Left ventricle myocardium inferior (tissue), 1 donor: ENCODE data around the gene DTNB. TPM values are rescaled to one million over a fixed set of nuclear protein-coding genes. Genes with fewer than 3 reads are reported as not detected.

ENCODE experiments used
- DNase-seq: peaks from one replicate; pipeline ENCODE4 v3.0.0-alpha.2; 2020
- H3K27ac ChIP-seq: fragments of 200-600 bp; replicated peaks from 2 replicates; pipeline ENCODE4 v1.8.0; 2021
- H3K27me3 ChIP-seq: fragments of 200-600 bp; 2 replicates; pipeline ENCODE4 v1.8.0; 2021; ENCODE audit warnings: low read depth
- H3K36me3 ChIP-seq: fragments of 200-600 bp; 2 replicates; pipeline ENCODE4 v1.8.0; 2021
- H3K4me1 ChIP-seq: fragments of 200-600 bp; 2 replicates; pipeline ENCODE4 v1.8.0; 2021
- H3K4me3 ChIP-seq: fragments of 200-600 bp; 2 replicates; pipeline ENCODE4 v1.8.0; 2021; ENCODE audit warnings: mild to moderate bottlenecking, moderate library complexity
- H3K9me3 ChIP-seq: fragments of 200-600 bp; replicated peaks from 2 replicates; pipeline ENCODE4 v1.8.0; 2021
- intact Hi-C: fragments of 100-400 bp; cut with micrococcal nuclease; formaldehyde crosslinking; loops from one replicate; pipeline ENCODE4 v1.11.0; 2022
- total RNA-seq: library from RNA; stranded (reverse); fragmentation: NEBNext Ultra II Directional; extraction: Animal tissue kit (Norgen Biotek cat#: 25700); gene quantifications from one replicate; pipeline ENCODE4 v1.2.1, GENCODE V29; 2021
- TF ChIP-seq, protein P1 (sequence below): fragments of 200-600 bp; IDR thresholded peaks from 2 replicates; pipeline ENCODE4 v1.8.0; 2021; ENCODE audit warnings: antibody characterized with exemption, mild to moderate bottlenecking, borderline replicate concordance
- donor health status: DM: no; HTN: yes; CAD: no; lungs with severe emphysema.

Gene DTNB
- total RNA-seq, 1 donor from 2014 or later = 4.5 TPM

GRCh38 chr2:25380586-25381375 lies 292.6 kb downstream of the DTNB start:
- Histone ChIP-seq H3K27me3 (no peaks in the 10 kb centered on the region), H3K36me3 (no peaks in the 10 kb centered on the region), H3K27ac (no peak overlapping the region), H3K4me3 (no peak overlapping the region), H3K4me1 (peaks cover 21% of the 10 kb centered on the region), H3K9me3 (no peaks in the 10 kb centered on the region)
- no peak for DNase-seq
- TF ChIP-seq, protein P1, sequence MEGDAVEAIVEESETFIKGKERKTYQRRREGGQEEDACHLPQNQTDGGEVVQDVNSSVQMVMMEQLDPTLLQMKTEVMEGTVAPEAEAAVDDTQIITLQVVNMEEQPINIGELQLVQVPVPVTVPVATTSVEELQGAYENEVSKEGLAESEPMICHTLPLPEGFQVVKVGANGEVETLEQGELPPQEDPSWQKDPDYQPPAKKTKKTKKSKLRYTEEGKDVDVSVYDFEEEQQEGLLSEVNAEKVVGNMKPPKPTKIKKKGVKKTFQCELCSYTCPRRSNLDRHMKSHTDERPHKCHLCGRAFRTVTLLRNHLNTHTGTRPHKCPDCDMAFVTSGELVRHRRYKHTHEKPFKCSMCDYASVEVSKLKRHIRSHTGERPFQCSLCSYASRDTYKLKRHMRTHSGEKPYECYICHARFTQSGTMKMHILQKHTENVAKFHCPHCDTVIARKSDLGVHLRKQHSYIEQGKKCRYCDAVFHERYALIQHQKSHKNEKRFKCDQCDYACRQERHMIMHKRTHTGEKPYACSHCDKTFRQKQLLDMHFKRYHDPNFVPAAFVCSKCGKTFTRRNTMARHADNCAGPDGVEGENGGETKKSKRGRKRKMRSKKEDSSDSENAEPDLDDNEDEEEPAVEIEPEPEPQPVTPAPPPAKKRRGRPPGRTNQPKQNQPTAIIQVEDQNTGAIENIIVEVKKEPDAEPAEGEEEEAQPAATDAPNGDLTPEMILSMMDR = no peak
- intact Hi-C loops = no loop called here

DNA sequence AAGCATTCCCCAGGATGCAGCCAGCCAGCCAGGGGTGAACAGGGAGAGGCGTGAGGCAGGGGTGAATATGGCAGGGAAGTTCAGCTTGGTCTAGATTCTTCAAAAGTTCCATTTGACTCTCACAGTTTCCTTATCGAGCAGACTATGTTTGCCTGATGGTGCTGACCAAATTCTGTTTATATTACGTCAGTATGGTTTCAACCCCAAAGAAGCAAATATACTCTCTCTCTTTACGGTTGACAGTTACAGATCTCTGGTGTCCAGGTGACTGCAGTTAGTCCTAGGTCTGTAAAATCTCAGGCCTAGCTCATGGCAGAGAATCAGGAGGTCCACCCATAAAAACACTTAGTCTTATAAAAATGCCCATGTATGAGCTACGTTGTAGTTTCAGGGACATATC lies 293.4 kb downstream of the DTNB start:
- H3K27me3 ChIP-seq = no peaks in the 10 kb centered on the region
- no peak overlapping the region for H3K4me3 ChIP-seq
- no peak overlapping the region for H3K27ac ChIP-seq
- no peak for DNase-seq
- intact Hi-C loops = no loop called here
- H3K36me3 ChIP-seq = no peaks in the 10 kb centered on the region
- H3K9me3 ChIP-seq = no peaks in the 10 kb centered on the region
- TF ChIP-seq, protein P1 = no peak
- H3K4me1 ChIP-seq = peaks cover 21% of the 10 kb centered on the region

- peaks cover 21% of the 10 kb centered on the region for H3K4me1 ChIP-seq
- no peaks in the 10 kb centered on the region for H3K27me3 ChIP-seq
- H3K36me3 ChIP-seq = no peaks in the 10 kb centered on the region
- H3K4me3 ChIP-seq = no peak overlapping the region
- TF ChIP-seq, protein P1 = no peak
- no peaks in the 10 kb centered on the region for H3K9me3 ChIP-seq
- intact Hi-C loops = no loop called here
- no peak for DNase-seq
- no peak overlapping the region for H3K27ac ChIP-seq
Observed at GRCh38 chr2:25379535-25379934, 293.8 kb downstream of the DTNB start.

DNA sequence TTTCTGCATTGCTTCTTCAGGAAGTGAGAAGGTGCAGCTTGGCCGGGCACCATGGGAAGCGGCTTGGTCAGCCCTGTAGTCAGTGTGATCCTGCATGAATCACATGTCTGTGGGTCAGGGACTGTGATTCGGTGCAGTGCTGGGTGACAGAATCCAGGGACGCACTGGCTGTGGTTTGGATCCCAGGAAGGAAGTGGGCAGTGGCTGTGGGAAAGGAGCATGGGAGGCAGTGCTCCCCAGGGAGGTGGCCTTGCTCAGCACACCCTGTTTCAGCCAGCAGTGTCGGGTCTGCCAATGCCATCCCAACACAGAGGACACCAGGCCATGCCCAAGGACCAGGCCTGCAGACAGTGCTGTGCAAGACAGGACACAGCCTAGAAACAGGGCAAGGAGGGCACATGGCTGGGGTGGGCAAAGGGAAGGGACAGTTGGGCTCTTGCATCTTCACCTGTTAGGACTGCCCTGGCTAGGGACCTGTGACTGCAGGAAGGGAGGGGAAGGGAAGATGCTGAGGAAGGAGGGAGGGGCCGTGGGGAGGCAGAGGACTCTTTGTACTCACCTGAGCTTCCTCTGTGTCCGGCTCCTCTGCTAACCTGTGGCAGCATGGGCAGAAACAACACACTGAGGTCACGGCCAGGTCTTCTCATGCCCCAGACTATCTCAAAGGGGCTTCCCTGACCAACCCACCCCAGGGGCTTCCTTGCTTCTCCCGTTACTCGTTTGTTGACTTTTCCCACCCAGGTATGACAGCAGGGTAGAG lies 294.5 kb downstream of the DTNB start:
- DNase-seq = no peak
- no peak overlapping the region for H3K27ac ChIP-seq
- peaks cover 21% of the 10 kb centered on the region for H3K4me1 ChIP-seq
- no peaks in the 10 kb centered on the region for H3K27me3 ChIP-seq
- intact Hi-C loops = no loop called here
- H3K4me3 ChIP-seq = no peak overlapping the region
- H3K9me3 ChIP-seq = no peaks in the 10 kb centered on the region
- no peaks in the 10 kb centered on the region for H3K36me3 ChIP-seq
- TF ChIP-seq, protein P1 = no peak

GRCh38 chr2:25377822-25378421 lies 295.5 kb downstream of the DTNB start:
- H3K9me3 ChIP-seq = no peaks in the 10 kb centered on the region
- H3K4me3 ChIP-seq = no peak overlapping the region
- H3K27ac ChIP-seq = no peak overlapping the region
- H3K27me3 ChIP-seq = no peaks in the 10 kb centered on the region
- TF ChIP-seq, protein P1 = no peak
- H3K36me3 ChIP-seq = no peaks in the 10 kb centered on the region
- peaks cover 28% of the 10 kb centered on the region for H3K4me1 ChIP-seq
- no peak for DNase-seq
- intact Hi-C loops = no loop called here
